Superior temporal gyrus (tissue), 1 donor: ENCODE measurements around the gene AIG1.
"Not testable (repeated sequence)": the region's sequence is repeated elsewhere in the genome, so short reads cannot be mapped to it uniquely, and the experiment has no call there.

Source experiments
- DNase-seq: peaks from one replicate; pipeline ENCODE4 v3.0.0-alpha.2; 2016; ENCODE audit errors: extremely low spot score

The AIG1 gene

GRCh38 chr6:143268439-143268838, 207.8 kb downstream of the AIG1 start:
- no peak for DNase-seq

GRCh38 chr6:143270026-143270425, 209.3 kb downstream of the AIG1 start:
- DNase-seq = no peak

GRCh38 chr6:143271024-143271423, 210.3 kb downstream of the AIG1 start:
- peak; percentile 67 for DNase-seq

GRCh38 chr6:143276436-143276835, 215.7 kb downstream of the AIG1 start:
- no peak for DNase-seq

- no peak for DNase-seq
Measured at GRCh38 chr6:143279385-143279784, 218.7 kb downstream of the AIG1 start.

- no peak for DNase-seq
Measured at GRCh38 chr6:143283887-143284645, 223.4 kb downstream of the AIG1 start.

GRCh38 chr6:143286251-143286795, 225.6 kb downstream of the AIG1 start:
- no peak for DNase-seq

- no peak for DNase-seq
Measured at GRCh38 chr6:143288923-143289322, 228.2 kb downstream of the AIG1 start.

GRCh38 chr6:143290206-143290605, 229.5 kb downstream of the AIG1 start:
- DNase-seq = no peak

GRCh38 chr6:143293523-143293922, 232.8 kb downstream of the AIG1 start:
- no peak for DNase-seq

GRCh38 chr6:143294265-143294860, 233.7 kb downstream of the AIG1 start:
- DNase-seq = no peak

GRCh38 chr6:143295932-143296331, 235.2 kb downstream of the AIG1 start:
- no peak for DNase-seq

- DNase-seq = no peak
Measured at GRCh38 chr6:143298071-143298470, 237.4 kb downstream of the AIG1 start.

- no peak for DNase-seq
Measured at GRCh38 chr6:143299253-143300166, 238.8 kb downstream of the AIG1 start.

GRCh38 chr6:143301188-143301587, 240.5 kb downstream of the AIG1 start:
- DNase-seq = no peak

GRCh38 chr6:143307760-143308159, 247.1 kb downstream of the AIG1 start:
- not testable (repeated sequence) for DNase-seq

GRCh38 chr6:143313163-143313562, 252.5 kb downstream of the AIG1 start:
- no peak for DNase-seq

GRCh38 chr6:143321491-143322086, 260.9 kb downstream of the AIG1 start:
- DNase-seq = no peak

GRCh38 chr6:143322386-143322785, 261.7 kb downstream of the AIG1 start:
- DNase-seq = no peak

- DNase-seq = peak; percentile 53
Measured at GRCh38 chr6:143323729-143324470, 263.2 kb downstream of the AIG1 start.
